Activated T-helper 1 cell treated with Interleukin-2 at 50 U/mL for 16 hours (primary cell): ENCODE results near the gene PDE4B.

ENCODE experiments used
- DNase-seq: peaks from one replicate; pipeline ENCODE4 v3.0.0-alpha.2; 2020; ENCODE audit warnings: low read depth

Gene PDE4B

DNA sequence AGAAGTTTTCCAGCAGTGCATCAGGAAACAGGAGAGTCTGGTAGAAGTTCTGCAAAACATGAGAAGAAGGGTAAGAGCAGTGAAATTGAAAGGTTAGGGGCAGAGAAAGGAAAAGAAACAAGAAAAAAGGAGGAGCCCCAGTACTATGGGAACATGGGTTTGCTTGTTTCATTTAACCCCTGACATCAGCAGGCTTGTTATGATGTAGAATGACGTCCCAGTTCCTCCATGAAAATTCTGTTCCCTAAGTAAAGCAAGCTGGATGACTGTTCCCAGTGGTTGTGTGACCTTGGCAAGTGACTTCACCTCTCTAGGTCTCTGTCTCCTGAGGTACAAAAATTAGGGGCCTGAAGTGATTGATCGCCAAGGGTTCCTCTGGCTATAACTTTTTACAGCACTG, 472.6 kb downstream of the PDE4B start:
- no peak for DNase-seq

DNA sequence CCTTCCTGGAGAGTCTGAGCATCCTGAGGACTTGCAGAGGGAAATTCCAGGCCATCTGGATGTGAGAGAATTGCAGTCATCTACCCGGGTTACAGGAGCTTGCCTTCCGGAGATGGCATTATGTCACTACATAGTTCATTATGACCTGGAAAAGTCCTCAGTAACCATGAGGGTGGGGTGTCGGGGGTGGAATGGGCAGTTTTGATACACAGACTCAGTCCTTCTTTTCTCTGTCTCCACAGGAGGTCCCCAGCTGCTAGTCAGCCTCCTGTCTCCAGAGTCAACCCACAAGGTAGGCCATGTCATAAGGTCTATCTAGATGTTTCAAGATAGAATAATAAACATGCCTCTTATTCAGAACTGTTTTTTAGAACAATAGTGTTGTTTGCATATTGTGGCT, 473.1 kb downstream of the PDE4B start:
- DNase-seq = no peak

DNA sequence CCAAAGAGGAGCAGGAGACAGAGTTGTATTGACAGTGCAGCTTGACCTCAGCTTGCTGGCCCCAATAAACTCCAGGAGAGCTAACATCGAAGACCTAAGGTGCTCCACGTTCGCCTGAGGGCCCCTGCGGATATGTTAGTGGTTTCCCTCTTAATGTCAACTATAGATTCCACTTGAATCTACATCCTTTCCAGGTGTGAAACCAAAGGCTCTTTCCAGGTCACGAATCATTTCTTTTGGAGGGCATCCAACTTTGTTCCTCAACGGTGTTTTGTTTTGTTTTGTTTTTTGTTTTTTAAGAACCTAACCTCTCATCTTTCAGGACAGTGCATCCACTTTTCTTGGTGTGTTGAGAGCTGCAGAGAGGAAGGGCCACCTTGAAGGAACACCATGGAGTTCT, 473.7 kb downstream of the PDE4B start:
- no peak for DNase-seq

DNA sequence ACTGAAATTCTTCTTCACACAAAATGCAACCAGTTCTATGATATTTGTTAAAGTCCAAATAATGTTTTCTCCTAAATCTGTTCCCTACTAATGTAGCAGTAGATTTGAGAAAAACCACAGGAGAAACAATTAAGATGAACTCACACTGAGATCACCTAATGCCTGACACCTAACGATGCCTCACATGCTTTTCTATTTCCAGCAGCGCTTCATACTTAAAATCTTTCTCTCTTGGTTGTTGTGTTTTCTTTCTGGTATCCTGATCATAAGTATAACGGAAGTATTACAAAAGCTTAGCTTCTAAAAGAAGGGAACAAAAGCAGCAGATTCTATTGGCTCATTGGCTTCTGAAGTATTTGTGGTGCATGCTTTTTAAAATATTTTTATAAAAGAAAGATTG, 474.1 kb downstream of the PDE4B start:
- no peak for DNase-seq

DNA sequence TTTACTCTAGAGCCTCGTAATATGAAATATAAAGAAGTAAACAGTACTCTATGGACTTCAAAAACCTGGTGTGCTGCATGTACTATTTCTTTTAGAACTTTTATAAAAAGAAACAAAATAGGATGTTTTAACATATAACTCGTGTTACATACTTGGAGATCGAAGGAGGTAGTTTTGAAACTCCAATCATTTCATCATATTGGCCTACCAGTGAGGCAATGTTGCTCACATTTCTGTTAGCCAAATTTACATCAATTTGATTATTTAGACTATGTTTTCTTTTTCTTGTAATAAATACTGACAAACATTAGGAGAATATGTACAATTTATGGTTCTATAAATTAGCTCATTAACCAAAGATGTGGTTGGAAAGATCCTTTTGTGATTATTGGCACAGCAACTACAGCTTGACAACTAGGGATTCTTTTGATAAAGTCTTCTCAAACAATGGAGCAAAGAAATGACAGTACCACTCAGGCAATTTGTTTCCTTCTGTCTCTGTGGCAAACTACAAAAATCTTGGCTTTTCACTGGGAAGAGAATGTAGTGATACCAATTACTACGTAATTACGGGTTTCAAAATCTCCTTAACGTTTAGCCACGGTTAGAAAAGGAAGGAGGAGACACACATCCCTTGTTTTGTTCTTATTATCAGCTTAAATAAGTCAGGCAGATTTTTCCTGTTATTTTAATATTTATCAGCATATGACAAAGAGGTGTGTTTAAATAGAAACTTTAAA, 474.7 kb downstream of the PDE4B start:
- DNase-seq = no peak

DNA sequence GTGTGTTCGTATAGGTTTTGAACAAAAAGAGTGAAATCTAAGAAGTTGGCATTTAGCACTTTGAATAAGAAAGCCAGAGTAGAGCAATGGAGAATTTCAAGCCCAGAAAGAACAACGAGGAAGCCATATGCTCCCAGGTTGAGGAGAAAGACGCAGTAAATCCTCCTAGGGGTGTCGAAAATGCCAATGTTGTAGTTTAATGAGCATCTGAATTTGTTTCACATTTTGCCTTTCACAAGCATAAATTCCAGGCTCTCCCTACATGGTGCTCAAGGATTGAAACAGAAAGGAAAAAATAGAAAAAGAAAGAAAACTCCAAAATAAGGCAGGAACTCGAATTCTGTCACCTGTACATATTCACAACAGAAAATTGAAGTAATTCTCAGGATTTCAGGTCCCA, 476.5 kb downstream of the PDE4B start:
- no peak for DNase-seq

DNA sequence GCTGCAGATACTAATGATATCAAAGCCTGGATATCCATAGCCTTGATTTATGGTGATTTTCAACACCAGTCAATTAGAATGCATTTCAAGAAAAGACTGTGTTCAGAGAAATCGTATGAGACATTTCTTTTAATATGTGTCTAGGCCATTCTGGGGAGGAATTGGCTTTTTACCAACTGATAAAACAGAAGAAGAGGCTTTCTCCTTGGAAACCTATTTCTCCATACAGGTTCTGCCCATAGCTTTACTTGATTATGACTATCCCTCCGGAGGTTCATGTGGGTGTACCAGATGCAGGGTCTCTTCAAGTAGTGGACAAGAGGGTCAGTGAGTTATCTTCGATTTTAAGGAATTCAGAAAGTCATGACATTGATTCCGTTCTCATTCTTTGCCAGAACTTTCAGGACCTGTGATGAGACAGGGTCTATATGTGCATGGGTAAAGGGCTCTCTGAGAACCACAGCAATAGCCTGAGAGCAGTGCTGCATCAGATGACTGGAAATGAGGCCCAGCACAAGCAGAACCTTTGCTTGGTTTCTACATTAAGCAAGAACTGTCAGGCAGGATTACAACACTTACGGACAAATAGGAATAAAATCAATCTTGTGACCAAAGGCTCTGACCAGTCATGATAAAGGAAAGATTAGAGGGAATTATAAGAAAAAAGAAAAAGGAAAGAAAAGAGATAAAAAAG, 477.6 kb downstream of the PDE4B start:
- no peak for DNase-seq

DNA sequence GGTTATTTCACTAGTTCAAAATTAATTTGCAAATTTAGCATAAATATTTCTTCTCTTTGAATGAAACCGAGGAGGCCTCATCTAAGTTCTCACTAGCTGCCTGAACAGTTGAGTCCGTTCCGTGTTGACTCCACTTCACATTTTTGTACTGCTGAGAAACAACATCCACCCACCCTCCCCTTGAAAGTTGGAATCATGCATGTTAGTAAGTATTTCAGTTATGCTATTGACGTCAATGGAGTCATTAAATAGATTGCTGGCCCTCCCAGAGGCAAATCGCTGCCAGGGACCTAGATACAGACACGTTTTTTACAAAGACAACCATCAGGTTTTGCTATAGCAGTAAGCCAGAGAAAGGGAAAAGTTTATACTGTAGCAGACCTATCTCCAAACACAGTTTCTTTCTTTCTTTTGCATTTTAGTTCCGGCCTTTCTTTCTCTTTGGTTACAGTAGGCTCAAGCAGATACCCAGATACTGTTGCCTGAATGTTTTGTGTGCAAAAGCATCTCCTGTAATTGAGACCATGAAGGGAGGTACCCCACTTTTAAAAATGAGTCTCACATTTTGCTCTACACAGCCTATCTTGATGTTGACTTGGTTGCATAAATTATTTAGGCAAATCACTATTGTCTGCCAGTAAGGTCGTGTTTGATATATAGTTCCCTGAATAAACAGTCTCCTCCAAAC, 478.7 kb downstream of the PDE4B start:
- DNase-seq = no peak

DNA sequence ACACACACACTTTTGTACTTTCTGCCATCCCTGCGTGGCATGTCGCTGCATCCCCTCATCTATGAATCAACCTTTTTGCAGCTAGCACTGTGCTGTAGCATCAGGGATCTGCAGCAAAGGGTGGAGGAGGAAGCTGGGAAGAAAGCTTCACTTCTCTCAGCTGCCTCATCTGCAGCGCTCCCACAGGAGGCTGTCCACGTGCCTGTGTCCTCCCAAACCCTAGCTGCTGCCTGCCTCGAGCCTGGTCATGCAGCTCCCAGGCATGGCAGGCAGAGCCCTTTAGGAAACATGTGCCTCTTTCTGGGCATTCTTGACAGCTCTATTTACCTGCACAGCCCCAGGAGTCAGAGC, 479.2 kb downstream of the PDE4B start:
- DNase-seq = no peak

DNA sequence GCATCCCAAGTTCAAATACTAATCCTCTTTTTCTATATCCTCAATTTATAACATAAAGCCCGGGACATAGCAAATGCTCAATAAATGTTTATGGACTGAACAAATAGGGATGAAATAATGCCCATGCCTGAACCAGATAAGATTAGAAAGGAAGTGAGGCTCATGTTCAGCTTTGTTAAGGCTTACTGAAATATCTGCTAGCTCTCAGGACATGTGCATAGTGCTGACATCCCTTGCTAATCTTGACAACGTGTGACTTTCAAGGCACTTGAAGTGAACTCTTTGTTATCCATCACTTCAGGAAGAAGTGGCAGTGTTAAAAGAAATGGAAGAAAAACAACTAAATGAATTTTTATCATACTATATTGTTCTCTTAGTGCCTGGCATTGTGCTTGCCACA, 481.0 kb downstream of the PDE4B start:
- no peak for DNase-seq

DNA sequence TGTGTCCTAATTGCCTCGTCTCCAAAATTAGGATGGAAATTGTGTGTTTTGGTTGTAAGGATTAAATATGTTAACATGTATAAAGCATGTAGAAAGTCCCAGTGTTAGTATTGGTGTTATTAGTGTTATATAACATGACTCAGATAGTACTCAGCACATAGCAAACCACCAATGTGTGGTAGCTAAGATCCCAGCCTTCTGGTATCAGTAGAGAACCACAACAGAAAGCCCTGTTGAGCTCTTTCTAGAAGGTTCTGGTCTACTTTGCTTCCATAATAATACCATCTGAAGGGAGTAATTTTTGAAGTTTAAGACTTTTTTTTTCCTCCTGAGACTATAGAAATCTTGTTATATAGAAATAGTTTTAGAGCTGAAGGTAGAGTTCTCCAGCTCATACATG, 481.9 kb downstream of the PDE4B start:
- no peak for DNase-seq

DNA sequence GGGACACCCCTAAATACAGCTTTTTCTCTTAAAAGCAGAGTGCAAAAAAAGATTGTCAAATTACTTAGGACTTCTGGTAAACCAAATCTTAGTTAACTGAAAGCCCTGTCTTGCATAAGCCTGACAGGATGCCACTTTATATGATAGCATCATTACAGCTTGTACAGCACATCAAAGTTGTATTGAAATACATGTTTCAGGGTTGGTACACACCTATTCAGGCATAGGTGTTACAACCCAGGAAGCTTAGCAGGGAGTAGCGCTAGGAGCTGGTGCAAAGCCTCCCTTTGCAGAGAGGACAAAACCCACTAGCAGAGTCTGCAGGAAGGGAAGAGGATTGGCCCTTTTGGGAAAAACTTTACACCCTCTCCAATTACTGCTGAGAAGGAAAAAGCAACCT, 482.4 kb downstream of the PDE4B start:
- DNase-seq = no peak

DNA sequence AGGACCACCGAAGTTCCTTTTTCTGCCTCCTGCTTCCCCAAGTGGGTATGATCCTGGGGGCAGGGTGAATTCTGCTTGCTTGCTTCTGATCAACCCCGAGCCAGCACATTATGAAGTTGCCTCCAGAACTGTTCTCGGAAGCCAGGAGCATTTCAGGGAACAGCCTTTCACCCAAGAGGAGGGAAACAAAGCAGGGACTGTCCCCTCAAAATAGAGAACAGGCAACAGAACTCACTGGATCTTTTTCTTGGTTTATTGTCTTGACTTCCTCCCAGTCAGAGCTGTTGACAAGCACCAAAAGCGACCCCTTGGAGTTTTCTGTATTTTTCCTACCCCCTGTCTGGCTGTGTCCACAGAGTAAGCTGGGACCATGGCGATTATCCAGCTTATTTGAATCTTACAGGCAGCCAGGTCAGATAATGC, 482.9 kb downstream of the PDE4B start:
- no peak for DNase-seq

DNA sequence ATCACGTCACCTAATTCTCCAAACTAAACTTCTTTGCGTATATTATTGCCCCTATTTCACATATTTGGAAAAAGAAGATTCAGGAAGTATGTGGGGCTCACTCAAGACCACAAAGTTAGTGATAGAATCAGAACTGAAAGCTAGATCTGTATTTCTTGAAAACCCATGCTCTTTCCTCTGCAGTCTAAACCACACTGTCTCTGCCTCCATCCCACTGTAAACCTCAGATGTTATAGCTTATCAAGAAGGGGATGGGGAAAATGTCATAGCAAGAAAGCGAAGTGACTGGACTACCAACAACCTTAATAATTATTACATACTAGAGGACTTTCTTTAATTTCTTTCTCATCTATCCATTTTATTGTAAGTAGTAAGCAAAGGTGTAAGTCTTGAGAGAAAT, 483.5 kb downstream of the PDE4B start:
- no peak for DNase-seq

DNA sequence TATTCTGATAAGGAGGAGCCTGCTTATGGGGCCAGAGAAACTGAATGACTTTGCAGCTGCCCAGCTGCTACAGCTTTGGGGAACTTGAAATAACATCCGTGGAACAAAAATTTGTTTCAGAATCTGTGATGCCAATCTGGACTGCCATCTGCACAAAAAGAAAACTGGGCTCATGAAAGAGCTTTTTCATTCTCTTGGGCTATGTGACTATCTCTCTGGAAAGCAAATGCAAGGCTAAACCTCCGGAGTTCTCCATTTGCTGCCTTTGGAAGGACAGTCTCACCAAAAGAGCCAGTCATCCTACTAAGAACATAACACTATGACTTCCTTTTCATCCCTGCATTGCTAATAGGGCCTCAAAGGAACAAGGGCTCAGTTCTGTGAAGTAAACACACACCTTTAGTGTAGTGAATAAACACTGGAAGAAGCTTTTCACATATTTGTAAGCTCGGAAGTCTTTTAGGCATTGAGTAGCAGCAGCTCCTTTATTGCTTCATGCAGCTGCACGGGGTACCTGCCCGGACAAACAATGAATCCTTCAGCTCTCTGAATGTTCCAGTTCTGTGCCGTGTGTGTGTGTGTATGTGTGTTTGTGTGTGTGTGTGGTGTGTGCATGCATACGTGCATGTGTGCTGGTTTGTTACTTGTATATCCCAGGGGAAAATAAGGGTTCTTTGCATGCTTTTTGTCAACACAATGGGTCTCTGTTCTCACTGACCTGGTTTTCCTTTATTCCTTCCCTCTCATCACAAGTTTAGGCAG, 485.7 kb downstream of the PDE4B start:
- DNase-seq = no peak

DNA sequence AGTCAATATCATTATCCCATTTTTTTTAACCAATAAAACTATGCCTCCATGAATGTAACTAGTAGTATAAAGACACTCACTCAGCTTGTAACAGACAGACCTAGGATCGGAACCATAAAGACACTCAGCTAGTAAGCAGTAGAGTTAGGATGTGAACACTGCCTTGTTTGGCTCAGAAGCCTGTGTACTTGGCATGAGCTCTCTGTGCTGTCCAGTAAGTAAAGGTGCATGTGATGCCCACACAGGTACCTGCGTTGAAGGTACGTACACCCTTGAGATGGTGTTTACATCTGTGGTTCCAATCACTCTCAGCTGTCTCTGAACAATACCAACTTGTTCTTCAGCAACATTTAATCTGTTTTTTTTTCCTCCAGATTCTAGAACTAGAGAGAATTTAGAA, 489.1 kb downstream of the PDE4B start:
- DNase-seq = no peak

DNA sequence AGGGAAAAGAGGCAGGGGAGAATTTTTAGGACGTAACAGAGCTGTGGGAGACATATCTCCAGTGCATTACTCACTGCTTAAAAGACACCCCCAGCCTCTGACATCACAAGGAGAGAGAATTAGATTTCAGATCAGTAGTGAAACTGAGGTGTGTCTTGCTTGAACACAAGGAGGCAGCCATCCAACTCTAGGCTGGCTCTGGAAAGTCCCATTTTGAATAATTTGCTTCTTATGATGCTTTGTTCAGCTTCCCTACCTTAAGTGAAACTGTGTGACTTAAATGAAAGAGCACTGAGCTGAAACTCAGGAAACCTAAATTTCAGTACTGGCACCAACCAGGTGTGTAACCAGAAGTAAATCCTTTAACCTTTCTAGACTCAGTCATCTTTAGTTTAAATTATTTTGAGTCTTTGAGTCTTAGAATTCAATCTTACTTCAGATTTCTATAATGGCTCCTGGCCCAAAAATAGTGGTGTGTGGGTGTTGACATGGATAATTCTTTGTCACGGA, 489.7 kb downstream of the PDE4B start:
- DNase-seq = no peak

DNA sequence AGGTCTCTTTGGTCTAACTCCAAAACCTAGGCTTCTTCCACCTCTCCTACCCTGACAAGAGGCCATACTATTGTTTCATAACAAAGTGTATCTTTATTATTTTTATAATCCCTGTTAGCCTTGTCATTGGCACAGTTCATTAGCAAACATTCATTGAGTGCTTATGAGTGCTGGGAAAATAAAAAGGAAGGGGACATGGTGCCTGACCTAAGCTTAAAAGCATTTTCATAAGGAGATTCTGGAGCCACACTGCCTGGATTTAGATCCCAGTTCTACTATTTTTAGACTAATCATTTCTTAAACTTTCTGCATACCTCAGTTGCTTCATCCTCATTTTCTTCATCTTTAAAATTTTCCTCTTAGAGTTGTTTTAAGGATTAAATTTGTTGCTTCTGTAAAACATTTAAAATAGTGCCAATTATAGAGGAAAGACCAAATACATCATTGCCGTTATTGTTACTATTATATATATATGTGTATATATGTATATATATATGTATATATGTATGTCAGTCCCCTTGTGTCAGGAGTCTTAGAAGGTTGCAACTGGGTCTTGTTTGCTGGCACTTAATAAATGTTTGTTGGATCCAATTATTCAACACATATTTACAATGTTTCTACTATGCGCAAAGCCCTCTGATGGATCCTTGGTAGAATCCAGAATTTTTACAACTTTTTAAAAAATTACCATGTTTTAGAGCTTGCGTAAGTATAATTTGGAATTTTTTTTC, 490.4 kb downstream of the PDE4B start:
- no peak for DNase-seq

DNA sequence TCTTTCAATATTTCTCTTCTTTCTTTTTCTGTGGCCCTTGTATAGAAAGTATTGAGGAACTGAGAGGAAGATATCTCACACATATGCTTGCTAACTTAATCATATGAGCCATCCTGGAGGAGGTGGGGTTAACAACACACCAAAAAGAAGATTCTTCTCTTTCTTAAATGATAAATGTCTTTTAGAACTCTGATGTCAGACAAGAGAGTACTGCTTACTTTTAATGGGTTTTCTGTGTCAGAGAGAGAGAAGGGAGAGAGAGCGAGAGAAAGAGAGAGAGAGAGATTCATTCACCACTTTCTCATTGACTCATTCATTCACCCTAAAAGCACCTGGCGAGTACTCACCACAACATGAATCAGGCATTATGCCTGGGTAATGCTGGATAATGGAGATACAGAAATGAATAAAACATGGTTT, 490.9 kb downstream of the PDE4B start:
- no peak for DNase-seq

DNA sequence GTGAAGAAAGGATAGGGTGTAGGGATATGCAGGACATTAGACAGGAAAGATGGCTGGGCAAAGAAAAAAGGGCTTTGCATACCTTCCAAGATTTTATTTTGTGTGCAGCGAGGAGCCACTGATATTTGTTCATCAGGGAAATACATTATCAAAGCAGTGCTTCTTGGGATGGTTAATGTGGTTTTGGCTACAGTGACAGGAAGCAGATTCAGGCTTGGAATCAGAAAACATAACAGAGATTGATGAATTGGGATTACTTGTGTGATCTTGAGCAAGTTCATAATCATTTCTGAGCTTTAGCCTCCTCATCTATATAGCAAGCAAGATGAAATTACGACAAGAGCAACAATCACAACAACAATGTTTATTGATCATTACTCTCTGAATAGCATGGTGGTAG, 492.1 kb downstream of the PDE4B start:
- DNase-seq = no peak

DNA sequence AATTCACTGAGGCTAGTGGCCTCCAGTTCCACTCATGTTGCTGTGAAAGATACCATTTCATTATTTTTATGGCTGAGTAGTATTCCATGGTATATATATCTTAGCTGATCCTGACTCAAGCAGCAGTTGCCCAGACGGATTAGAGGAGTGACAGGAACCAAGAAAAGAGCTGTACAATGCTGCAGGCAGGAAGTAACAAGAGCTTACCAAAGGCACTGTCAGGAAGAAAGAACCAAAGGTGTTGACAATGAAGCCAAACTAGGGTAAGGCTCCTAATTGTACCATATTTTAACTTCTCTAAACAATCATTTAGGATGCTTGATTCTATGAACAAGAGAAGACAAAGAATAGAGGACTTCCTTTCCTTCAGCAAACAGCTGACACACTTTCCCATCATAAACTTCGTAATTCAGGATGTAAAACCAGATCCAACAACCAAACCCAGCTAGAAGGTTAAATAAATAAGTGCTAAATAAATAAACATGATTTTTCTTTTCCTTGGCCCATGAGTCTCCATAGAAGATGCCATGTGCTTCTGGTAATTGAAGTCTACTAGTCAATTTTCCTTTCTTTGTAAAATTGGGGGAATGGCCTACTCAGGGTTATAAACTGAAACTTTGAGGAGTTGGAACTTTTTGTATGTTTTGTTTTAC, 493.0 kb downstream of the PDE4B start:
- no peak for DNase-seq
